ENCODE results near the gene RAN.

The RAN gene

DNA sequence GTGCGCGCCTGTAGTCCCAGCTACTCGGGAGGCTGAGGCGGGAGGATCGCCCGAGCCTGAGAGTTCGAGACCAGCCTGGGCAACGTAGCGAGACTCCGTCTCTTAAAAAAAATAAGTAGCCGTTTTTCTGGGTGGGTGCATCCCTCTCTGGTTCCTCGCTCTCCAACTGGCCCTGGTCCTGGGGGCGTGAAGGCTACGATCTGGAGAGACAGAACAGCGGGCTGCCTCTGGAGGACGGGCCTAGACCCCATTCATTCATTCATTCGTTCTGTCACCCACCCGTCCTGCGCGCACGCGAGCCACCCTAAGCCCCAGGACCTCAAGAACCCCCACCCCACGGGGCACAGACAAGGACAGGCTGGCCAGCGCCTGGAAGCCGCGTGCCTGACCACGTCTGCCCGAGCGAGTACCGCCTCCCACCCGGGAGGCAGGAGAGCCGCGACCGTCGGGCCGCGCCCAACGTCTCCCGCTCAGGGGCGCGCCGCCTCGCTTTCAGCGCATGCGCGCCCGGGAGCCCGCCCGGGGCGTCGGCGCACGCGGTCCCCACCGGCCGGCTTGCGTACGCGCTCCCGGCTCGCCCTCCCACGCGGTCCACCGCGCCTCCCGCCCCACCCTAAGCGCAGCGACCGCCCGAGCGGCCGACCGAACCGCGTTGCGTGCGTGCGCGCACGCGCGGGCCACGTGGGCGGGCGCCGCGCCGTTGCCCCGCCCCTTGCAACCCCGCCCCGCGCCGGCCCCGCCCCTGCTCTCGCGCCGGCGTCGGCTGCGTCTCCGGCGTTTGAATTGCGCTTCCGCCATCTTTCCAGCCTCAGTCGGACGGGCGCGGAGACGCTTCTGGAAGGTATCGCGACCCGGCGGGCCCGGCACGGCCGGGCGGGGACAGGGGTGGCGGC, at the start of gene RAN:
Gene RAN, plus strand, starts transcription at position 781 of the 893 bp plus-strand sequence. CDS start 528 bp downstream, outside the sequence.
- TF ChIP-seq, protein P1, sequence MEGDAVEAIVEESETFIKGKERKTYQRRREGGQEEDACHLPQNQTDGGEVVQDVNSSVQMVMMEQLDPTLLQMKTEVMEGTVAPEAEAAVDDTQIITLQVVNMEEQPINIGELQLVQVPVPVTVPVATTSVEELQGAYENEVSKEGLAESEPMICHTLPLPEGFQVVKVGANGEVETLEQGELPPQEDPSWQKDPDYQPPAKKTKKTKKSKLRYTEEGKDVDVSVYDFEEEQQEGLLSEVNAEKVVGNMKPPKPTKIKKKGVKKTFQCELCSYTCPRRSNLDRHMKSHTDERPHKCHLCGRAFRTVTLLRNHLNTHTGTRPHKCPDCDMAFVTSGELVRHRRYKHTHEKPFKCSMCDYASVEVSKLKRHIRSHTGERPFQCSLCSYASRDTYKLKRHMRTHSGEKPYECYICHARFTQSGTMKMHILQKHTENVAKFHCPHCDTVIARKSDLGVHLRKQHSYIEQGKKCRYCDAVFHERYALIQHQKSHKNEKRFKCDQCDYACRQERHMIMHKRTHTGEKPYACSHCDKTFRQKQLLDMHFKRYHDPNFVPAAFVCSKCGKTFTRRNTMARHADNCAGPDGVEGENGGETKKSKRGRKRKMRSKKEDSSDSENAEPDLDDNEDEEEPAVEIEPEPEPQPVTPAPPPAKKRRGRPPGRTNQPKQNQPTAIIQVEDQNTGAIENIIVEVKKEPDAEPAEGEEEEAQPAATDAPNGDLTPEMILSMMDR (conservative IDR thresholded peaks at IDR 0.05; ENCODE audit: low read length): no peak
- DNase-seq (ENCODE audit: low read depth): peak; percentile 94
- peak within 1 kb of the TSS; percentile 82 for H3K4me3 ChIP-seq (ENCODE audit: low read length)

DNA sequence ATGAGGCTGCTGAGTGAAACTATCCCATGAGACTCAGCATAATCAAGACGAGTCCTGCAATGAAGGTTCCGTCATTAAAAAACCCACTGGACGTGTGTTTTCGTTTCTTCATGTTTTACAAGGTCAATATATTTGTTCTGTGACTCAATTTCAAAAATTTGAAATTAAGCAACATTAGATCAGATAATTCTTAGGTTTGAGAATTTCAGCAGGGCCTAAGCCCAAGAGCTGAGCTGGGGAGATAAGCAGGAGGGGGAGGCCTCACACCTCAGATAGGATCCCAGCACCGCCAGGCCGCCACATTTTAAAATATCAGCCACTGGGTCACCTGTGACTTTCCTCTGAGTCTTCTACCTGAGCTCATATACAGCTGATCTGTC, 46.1 kb upstream of the RAN start:
- TF ChIP-seq, protein P1 (conservative IDR thresholded peaks at IDR 0.05; ENCODE audit: low read length): no peak
- H3K4me3 ChIP-seq (ENCODE audit: low read length): no peak overlapping the region
- DNase-seq (ENCODE audit: low read depth): no peak

DNA sequence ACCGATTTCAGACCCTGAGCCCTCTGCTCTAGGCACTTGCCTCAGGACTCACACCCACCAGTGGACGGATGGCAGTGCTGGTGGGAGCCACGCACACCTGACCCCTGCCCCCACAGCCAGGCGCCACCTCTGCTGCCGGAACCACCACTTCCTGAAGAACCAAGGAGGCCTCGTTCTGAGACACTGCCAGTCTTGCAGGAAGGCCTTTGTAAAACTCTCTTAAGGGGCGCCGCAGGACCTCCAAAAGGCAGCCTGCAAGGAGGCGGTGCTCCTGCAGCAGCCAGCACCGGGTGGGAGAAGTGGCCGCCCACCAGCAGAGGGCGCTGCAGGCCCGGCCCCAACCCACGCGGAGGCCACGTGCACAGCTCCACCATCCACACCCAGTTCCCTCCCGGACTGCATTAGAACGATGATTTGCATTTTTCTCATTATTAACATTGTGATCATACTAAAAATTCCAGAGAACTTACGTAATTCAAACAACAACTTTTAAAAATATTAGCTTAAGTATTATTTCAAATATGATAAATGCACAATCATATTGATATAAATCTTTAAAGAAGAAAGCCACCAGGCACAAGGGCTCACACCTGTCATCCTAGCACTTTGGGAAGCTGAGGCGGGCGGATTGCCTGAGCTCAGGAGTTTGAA, 45.6 kb upstream of the RAN start:
- TF ChIP-seq, protein P1 (conservative IDR thresholded peaks at IDR 0.05; ENCODE audit: low read length): peak; percentile 57
- H3K4me3 ChIP-seq (ENCODE audit: low read length): no peak overlapping the region
- peak; percentile 73 for DNase-seq (ENCODE audit: low read depth)

DNA sequence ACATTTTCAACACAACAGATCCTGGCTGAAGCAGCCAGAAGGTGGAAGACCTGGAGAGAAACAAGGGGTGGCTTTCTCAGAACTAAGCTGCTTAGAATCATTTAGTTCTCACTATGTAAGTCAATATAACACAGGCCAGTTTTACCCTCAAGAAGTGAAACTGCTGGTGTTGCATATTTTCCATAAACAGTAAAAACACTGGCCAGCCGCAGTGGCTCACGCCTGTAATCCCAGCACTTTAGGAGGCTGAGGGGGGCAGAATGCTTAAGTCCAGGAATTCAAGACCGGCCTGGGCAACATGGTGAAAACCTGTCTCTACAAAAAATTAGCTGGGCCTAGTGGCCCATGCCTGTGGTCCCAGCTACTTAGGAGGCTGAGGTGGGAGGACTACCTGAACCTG, 44.4 kb upstream of the RAN start:
- peak; percentile 39 for DNase-seq (ENCODE audit: low read depth)
- TF ChIP-seq, protein P1 (conservative IDR thresholded peaks at IDR 0.05; ENCODE audit: low read length): no peak
- no peak overlapping the region for H3K4me3 ChIP-seq (ENCODE audit: low read length)

DNA sequence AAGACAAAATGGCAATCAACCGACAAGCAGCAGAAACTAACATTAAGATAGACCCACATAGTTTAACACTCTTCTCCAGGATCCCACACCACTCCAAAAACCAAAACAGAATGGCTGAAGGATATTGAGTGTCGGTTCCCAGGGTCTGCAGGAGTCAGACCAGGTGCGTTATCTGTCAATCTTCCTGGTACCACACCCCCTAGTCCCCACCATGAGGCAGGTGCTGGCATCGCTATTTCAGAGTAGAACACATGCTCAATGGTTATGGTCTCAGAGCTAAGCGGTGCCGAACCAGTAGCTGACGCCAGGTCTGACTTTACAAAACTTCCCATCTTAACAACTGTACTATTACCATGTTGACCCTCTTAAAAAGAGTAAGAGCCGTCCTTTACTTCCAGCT, 43.0 kb upstream of the RAN start:
- TF ChIP-seq, protein P1 (conservative IDR thresholded peaks at IDR 0.05; ENCODE audit: low read length): no peak
- H3K4me3 ChIP-seq (ENCODE audit: low read length): no peak overlapping the region
- DNase-seq (ENCODE audit: low read depth): no peak

DNA sequence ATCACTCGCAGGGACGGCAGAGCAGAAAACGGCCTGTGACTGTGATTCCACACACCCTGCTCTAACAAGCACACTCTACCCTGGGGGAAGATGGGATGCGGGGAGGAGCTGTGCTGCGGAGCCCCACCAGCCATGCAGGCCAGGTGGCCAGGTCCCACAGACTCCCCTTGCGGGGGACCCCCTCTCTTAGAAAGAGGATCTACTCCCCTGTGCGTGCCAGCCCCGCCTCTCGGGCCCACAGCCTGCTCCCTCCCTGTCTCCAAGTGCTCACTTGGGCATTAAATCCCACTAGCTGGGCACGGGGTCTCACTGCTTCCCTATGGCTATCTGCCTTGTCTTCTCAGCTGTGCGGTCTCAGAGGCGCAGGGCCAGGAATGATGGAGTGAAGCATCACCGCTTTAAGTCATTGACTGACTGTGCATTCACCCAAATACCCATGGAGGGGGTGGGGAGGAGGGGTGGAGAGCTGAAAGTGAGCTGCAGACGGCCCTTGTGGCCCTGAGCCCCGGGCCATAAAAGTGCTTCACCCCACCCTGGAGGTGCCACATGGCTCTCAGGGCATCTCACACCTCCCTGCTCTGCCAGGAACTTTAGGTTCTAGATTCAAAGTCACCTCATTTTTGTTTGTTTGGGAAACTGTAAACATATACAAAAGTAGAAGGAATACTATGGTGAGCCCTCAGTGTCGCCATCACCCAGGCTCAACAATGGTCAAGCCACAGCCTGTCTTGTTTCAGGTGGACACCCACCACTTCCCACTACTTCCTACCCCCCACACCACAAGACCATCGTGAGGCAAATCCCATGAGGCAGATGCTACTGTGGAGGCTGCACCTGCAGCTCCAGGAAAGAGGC, 42.2 kb upstream of the RAN start:
- DNase-seq (ENCODE audit: low read depth): no peak
- TF ChIP-seq, protein P1 (conservative IDR thresholded peaks at IDR 0.05; ENCODE audit: low read length): no peak
- H3K4me3 ChIP-seq (ENCODE audit: low read length): no peak overlapping the region
